Inflammatory macrophage treated with lipopolysaccharide for 1 hour (primary cell): ENCODE measurements around the gene RP9.

Source experiments
- DNase-seq, 2 donors: peaks; one replicate each; pipeline ENCODE4 v3.0.0-alpha.2; 2020 to 2022

The RP9 gene

DNA sequence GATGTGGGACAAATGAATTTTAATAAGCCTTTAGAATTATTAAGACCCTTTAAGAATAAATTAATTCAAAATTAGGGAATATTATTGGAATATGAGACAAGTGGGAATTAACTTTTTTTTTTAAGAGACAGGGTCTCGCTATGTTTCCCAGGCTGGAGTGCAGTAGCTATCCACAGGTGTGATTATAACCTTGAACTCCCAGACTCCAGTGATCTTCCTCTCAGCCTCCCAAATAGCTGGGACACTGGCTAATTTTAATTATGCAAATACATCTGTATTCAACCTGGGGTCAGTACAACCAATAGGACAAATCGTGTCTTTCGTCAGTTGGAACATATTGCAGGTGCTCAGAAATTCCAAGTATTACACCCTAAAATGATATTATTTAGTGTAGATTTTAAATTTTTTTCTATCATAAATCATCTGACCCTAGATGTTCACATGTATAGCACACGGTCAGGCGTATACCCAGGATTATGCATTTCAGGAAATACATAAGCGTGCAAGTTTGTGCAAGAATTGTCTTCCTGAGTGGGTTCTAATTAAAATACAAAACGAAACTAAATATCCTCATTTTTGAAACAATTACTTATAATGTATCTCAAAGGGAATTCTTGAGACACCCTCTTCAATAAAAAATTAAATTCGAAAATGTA, 47.8 kb downstream of the RP9 start:
- DNase-seq: peak; percentile 21 to 29

DNA sequence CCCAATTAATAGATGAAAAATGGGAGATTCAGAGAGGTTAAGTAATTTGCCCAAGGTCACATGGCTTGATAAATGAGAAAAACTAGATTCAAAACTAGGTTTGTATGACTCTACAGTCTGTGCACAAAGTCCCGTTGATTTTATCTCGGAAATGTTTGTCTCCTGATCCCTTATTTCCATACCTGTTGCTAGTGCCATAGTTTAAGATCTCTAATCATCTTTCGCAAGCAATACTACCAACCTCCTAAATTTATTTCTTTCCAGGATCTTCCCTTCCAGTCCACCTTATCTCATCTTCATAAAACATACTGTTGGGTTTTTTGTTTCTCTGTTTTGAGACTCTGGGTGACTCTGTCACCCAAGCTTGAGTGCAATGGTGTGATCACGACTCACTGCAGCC, 49.6 kb downstream of the RP9 start:
- no peak for DNase-seq

GRCh38 chr7:33055158-33055557, 54.0 kb downstream of the RP9 start:
- no peak for DNase-seq

DNA sequence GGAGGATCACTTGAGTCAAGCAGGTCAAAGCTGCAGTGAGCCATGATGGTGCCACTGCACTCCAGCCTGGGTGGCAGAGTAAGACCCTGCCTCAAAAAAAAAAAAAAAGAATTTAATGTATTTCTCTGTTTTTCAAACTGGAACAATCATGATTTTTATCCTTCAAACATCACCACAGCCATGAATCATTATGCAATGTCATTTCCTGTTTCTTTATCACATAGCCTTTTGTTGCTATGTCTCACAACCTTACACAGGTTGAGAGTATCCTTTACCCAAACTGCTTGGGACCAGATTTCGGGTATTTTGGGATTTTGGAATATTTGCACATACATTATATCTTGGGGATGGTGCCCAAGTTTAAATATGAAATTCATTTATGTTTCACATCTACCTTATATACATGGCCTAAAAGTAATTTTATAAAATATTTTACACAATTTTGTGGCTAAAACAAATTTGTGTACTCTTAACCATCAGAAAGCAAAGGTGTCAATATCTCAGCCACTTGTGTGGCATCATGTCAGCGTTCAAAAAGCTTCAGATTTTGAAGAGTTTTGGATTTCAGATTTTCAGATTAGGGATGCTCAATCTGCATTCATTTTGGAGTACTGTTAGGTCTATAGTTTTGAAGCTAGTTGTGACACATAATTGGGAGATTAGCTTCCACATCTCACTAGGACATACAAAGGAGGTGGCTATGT, 54.8 kb downstream of the RP9 start:
- DNase-seq: no peak

DNA sequence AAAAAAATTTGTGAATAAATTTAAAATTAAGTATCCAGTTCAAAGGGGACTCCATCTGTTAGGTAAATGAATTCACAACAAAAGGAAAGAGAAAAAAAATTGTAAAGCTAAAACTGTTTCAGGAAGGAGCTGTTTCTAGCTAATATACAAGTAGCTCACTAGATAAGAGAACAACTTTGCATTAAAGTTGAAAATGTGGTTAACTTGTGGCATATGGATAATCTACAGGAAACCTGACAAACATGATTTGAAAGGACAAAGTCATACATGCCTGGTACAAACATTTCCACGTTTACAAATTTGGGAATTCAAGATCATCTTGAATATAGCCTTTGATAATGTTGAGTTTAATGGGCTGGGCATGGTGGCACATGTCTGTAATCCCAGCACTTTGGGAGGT, 55.5 kb downstream of the RP9 start:
- DNase-seq: no peak

DNA sequence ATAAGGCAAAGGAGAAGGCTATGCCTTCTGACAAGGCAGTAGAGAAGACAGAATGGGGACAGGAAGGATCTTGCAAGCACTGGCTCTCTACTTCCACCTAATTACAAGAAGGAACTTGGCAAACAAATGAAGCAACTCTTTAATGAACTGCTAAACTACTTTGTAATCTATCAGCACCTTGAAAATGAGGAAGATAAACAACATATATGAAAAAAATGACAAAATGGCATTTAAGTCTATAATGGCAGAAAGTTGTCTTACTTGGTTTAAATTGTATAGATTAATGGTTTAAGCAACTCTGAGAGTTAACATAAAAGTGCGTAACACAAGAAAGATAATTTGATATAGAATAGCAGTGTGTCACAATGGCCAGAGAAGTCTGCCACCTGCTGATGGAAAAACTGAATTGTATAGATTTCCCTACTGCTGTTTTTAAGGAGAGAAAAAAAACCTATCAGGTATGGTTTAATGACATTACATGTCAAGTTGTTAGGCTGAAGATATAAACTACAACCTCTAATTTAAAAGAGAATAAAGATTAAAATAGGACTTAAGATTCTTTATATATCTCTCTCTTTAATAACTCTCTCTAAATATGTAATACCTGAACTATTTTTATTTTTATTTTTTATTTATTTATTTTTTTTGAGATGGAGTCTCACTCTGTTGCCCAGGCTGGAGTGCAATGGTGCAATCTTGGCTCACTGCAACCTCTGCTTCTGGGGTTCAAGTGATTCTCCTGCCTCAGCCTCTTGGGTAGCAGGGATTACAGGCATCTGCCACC, 58.5 kb downstream of the RP9 start:
- peak; percentile 62 to 76 for DNase-seq

GRCh38 chr7:33048704-33049103, 60.5 kb downstream of the RP9 start:
- no peak for DNase-seq

DNA sequence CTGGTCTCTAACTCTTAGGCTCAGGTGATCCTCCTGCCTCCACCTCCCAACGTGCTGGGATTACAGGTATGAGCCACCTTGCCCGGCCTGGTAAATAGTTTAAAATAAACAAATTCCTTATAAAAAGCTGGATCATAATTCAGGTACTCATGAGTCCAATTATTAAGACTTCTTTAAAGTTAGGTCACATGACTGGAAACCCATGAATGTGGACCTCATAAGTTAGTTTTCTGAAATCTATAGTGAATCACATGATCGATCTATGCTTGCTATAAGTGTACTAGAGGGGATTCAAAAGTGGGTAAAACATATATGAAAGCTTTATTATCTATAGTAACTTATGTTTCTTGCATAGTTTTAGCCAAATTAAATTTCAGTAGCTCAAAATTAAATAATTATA, 60.9 kb downstream of the RP9 start:
- DNase-seq: no peak

GRCh38 chr7:33044986-33045385, 64.2 kb downstream of the RP9 start:
- DNase-seq: no peak
